AG08395 (cell line): ENCODE data around the gene TRPC4AP.
"Not testable (repeated sequence)": the region's sequence is repeated elsewhere in the genome, so short reads cannot be mapped to it uniquely, and the experiment has no call there.

ENCODE experiments used
- DNase-seq: peaks from one replicate; pipeline ENCODE4 v3.0.0; 2012; ENCODE audit warnings: mixed read lengths, low spot score

Gene TRPC4AP

DNA sequence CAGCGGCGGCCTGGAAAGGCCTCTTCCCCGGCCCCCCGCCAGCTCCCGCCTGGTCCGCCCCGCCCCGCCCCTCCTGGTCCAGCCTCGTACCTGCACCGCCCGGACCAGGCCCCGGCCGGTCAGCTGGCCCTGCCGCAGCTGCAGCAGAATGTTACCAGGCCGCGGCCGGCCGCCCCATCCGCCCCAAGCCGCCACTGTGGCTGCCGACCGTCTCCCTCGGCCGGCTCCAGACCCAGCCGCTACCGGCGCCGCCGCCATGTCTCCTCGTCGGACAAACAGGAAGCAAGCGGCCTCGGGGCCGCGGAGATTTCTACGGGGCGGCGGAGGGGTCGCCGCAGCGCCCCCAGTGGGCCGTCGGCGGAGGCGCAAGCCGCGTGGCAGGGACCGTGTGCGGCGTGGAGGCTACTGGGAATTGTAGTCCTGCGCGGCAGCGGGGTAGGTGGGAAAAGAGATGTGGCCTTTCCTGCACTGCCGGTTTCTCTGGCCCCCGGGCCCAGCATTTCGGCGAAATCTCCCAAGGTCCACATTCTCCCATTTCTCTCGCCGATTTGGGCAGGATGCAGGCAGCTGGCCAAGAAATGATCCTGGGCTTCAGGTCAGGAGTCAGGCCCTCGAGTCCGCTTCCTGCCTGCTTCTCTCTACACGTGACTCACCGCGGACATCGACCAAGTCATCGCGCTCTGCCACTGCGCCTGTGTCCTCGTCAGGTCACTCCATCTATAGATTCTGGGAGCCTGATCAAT is at the start of gene TRPC4AP:
TSS of gene TRPC4AP (minus strand) at position 284 of the 743 bp plus-strand sequence. CDS start at position 258, 26 bp downstream.
- DNase-seq = peak; percentile 86

GRCh38 chr20:35135867-35136586 is 43.4 kb upstream of the TRPC4AP start:
- DNase-seq = peak; percentile 51

DNA sequence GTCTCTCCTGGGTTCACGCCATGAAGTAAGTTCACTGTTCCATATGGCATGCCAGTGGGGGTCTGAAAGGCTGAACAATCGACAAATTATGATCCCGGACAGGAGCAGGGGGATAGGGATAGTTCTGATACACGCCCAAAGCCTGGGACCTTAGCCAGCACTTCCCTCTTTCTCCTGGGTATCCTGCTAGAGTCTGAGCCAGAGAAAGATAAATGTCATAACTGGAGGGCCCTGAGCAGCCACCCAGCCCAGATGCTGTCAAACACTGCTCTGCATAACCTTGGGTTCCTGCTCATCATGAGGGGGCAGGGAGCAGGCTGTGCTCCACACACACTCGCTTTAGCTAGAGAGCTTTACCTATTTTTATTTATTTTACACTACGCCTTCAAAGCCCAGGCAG is 42.3 kb upstream of the TRPC4AP start:
- no peak for DNase-seq

DNA sequence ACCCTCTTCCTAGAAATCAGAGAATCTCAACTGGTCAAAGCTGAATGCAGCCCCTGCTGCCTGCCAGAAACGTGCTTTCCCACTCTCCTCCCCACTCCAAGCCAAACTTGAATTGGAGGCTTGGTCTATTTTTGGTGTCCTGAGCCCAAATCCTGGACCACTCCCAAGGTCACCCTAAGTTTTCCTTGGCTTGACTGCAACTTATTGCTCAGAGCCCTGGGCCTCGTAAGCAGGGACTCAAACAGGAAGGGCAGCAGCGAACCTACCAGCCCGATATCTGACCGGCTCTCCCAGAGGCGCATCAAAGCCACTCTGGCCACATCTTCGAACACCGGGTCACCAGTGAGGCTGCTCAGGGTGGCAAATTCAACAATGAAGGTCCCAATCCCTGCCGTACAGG is 41.9 kb upstream of the TRPC4AP start:
- no peak for DNase-seq

DNA sequence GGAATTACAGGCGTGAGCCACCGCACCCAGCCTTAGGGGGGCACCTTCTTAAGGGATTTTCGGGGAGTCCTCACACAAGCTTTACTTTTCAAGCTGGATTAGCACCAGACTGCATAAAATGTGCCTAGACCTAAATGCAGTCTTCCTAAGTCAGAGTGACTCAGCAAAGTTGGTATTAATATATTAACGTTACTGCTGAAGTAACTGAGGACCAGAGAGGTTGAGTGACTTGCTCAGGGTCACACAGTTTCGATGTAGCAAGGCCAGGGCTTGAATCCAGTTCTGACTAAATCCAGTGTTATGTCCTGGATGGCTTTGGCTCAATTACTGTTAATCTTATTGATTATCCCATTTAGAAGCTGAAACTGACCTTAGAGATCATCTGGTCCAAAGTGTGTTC is 41.1 kb upstream of the TRPC4AP start:
- no peak for DNase-seq

- no peak for DNase-seq
Measured at GRCh38 chr20:35133031-35133430, 40.4 kb upstream of the TRPC4AP start.

DNA sequence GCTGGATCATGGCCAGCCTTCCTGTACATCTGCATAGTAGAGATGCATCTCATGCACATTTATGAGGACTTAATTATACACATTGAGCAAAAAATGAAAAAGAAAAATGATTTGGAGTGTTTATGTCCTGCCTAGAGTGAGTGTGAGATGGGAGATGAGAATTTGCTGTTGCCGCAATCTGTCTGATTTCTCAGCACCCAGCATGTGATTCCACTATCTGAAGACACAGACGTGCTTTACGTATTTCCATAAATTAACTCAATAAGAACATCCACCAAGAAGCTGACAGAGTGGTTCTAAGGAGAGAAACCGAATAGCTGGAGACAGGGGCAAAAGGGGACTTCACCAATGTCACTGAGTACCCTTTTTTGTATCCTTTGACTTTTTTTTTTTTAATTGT is 39.3 kb upstream of the TRPC4AP start:
- no peak for DNase-seq

DNA sequence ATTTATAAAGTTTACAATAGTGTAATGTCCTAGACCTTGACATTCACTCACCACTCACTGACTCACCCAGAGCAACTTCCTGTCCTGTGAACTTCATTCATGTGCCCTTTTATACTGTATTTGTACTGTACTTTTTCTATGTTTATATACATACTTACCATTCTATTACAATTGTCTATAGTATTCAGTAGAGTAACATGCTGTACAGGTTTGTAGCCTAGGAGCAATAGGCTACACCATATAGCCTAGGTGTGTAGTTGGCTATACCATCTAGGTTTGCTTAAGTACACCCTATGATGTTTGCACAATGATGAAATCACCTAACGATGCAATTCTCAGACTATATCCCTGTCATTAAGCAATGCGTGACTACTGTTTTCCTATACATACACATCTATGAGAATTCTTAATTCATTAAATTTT is 37.1 kb upstream of the TRPC4AP start:
- no peak for DNase-seq

DNA sequence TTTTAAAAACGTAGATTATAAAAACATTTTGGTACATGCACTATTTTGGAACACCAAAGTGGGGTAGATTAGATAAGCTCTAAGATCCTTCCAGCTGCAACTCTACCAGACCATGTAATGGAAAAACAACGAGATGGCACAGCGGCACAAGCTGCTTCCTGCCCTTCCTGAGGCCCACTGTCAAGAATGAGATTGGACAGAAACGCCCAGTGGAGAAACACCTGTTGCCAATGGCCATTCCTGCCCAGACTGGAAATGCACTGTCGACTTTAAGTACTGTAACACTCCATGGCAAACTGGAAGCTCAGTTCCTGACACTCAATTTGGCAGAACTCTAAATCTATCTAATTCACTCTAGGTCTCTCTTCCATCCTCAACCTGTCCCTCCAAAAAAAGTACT is 33.1 kb upstream of the TRPC4AP start:
- no peak for DNase-seq

DNA sequence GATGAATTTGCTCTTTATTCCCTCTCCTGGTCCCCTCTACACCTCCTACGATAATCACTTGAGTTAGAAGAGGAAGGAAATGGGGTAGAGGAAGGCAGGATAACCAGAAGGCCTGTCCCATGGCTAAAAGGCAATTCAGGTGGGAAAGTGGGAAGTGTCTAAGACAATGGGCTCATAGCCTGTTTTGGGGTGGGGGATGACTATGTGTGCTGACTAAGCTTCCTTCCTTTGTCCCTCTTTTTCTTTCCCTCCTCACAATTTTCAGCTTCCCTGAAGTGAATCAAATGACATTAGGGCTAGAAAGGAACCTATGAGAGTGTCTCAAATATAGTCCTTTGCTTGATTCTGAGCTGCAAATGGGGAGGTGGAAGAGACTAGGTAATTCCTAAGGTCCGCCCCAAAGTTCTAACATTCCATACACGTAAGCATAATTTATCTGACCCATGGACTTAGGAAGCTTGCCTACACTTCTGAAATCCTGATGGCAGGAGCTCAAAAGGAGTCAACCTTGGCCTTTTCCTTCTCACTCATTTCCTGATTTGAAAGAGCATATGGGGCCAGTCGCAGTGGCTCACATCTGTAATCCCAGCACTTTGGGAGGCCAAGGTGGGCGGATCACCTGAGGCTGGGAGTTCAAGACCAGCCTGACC is 30.3 kb upstream of the TRPC4AP start:
- DNase-seq = no peak

GRCh38 chr20:35121186-35121585 is 28.6 kb upstream of the TRPC4AP start:
- no peak for DNase-seq

GRCh38 chr20:35120012-35120701 is 27.6 kb upstream of the TRPC4AP start:
- no peak for DNase-seq

- no peak for DNase-seq
Measured at GRCh38 chr20:35117629-35118028, 25.0 kb upstream of the TRPC4AP start.

DNA sequence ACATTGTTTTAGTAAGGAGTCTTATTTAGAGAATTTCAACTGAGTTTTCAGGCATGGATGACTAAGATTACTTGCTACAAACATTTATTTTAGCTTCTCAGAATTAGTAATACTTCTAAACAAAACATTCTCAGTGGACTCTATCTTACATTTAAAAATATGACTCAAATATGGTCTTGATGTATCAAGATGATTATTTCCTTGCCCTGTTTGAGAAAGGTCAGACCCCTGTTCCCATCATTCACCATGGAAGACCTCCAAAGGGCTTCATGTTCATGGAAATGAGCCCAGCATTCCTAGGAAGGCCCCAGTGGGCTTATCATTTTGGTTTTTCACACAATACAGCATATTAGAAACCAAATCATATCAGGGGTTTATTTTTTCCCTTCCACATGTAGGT is 24.6 kb upstream of the TRPC4AP start:
- DNase-seq = peak; percentile 8

- DNase-seq = no peak
Measured at GRCh38 chr20:35116258-35116657, 23.7 kb upstream of the TRPC4AP start.

DNA sequence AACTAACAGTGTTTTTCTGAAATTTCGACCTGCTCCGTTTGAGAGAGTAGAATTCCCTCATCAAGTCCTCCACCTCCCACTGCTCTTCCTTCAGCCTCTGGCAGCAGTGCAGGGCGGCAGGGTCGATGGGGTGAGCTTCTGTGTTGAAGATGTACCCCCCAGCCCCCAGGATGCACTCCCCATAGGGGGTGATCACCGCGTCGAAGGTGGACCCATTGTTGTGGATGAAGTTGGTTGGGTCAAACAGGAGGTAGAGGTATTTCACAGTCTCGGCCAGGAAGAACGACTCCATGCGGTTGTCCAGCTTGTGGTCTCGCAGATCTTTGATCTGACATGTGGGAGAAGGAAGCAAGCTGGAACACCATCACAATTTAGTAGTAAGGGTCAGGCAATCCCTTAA is 23.0 kb upstream of the TRPC4AP start:
- DNase-seq = no peak

- DNase-seq = not testable (repeated sequence)
Measured at GRCh38 chr20:35112276-35112675, 19.7 kb upstream of the TRPC4AP start.

DNA sequence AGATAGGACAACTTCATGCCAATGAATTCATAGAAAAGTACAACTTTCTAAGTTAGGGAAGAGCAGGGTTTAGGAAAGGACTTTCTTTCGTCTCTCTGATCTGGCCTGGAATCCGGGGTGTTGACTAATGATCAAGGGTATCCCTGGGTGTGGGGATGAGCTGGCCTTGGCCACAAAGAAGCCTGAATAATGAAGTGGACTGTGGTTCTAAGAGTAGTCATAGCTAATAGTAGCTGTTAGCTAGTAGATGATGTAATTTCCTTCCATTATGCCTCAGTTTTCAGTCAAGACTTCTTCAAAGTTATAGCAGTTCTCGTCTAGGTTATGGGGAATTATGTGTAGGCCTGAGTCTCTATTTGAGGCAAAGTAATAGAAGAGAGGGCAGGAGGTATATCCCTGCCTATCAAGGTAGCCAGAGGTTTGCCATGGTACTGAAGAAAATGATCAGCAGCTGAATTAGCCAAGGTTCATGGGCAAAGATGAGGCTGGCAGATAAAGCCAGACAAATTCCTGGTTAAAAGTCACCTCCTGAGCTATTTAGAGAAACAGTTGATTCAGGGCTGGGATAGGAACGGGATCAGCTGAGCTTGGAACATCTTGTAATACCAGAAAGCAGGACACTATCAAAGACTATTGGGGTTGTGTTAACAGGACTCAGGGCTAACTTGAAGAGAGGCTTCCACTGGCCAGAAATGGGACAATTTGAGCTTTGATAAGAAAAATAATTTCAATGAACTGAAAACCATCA is 18.7 kb upstream of the TRPC4AP start:
- peak; percentile 87 for DNase-seq

- DNase-seq = no peak
Measured at GRCh38 chr20:35108921-35109320, 16.3 kb upstream of the TRPC4AP start.

DNA sequence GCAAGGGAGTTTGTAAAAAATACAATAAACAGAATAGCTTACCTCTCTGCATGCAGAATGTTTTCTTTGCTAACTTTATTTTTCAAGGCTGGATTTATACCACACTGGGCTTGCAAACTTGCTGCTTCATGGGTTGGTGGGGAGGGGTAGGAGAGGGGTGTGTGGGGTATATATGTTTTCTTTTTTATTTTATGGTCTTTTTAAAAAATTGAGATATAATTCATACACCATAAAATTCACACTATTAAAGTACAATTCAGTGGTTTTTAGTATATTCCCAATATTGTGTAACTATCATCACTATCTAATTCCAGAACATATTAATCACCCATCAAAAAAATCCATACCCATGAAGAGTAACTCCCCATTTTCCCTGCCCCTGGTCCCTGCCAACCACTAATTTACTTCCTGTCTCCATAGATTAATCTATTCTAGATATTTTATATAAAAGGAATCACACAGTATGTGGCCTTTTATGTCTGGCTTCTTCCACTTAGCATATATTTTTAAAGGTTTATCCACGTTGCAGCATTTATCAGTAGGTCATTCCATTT is 14.3 kb upstream of the TRPC4AP start:
- no peak for DNase-seq

GRCh38 chr20:35104685-35105295 is 12.2 kb upstream of the TRPC4AP start:
- DNase-seq = no peak
